Vagina (tissue), 2 donors: ENCODE data around the gene MAGEA10.

Source experiments
- POLR2A ChIP-seq, 2 donors: fragments of 450-650 bp; IDR thresholded peaks; one replicate each; pipeline ENCODE4 v1.6.1; 2017; ENCODE audit warnings: antibody characterized with exemption in 2 of 2, mild to moderate bottlenecking in 2 of 2, moderate library complexity in 2 of 2
- POLR2AphosphoS5 ChIP-seq, 2 donors: sonication (generic); formaldehyde crosslinking; IDR thresholded peaks; one replicate each; pipeline ENCODE4 v1.9.0; 2017; ENCODE audit warnings: antibody characterized with exemption in 2 of 2, mild to moderate bottlenecking in 2 of 2, low read depth in 1 of 2; ENCODE audit not compliant: insufficient read depth in 1 of 2
- TF ChIP-seq, protein P1 (sequence below), 3 experiments: fragments of 450-650 bp in 2 of 3; fragments of 200-600 bp in 1 of 3; sonication (generic) in 1 of 3; IDR thresholded peaks; one replicate each; pipeline ENCODE4 v1.5.1; 2017 to 2019; ENCODE audit warnings: antibody characterized with exemption in 3 of 3, mild to moderate bottlenecking in 2 of 3, moderate library complexity in 2 of 3

DNA sequence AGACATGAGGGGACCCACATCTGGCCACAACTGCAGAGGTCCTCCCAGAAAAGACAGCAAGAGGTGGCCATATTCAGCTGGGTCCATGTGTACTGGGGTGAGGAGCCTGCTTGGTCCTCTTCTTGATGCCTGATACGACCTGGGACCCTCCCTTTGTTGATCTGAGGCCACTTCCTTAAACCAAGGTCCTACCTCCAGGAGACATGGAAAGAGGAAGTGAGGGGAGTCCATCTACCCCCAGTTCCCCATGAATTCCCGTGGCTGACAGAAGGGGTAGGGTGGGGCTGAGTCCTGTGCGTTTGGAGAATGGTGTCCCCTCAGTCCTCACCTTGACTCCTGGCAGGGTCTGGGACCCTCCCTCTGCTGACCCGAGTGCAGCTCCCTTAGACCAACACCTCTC is 2.1 kb downstream of the MAGEA10 start:
- TF ChIP-seq, protein P1, sequence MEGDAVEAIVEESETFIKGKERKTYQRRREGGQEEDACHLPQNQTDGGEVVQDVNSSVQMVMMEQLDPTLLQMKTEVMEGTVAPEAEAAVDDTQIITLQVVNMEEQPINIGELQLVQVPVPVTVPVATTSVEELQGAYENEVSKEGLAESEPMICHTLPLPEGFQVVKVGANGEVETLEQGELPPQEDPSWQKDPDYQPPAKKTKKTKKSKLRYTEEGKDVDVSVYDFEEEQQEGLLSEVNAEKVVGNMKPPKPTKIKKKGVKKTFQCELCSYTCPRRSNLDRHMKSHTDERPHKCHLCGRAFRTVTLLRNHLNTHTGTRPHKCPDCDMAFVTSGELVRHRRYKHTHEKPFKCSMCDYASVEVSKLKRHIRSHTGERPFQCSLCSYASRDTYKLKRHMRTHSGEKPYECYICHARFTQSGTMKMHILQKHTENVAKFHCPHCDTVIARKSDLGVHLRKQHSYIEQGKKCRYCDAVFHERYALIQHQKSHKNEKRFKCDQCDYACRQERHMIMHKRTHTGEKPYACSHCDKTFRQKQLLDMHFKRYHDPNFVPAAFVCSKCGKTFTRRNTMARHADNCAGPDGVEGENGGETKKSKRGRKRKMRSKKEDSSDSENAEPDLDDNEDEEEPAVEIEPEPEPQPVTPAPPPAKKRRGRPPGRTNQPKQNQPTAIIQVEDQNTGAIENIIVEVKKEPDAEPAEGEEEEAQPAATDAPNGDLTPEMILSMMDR (IDR thresholded peaks at IDR 0.05), result no peak
- TF ChIP-seq POLR2A (IDR thresholded peaks at IDR 0.05), result no peak
- no peak for TF ChIP-seq POLR2AphosphoS5 (IDR thresholded peaks at IDR 0.05; ENCODE audit: insufficient read depth in 1 of 2, low read depth in 1 of 2)
